Activated CD4-positive, alpha-beta memory T cell treated with anti-CD3 and anti-CD28 coated beads, Interleukin-2, amount 10 ng/mL, durations not matched to agents 7 days and 5 days (primary cell): ENCODE data around the gene ACSM2B. TPM values are rescaled to one million over a fixed set of nuclear protein-coding genes. Genes with fewer than 3 reads are reported as not detected.
"Not testable (repeated sequence)": the region's sequence is repeated elsewhere in the genome, so short reads cannot be mapped to it uniquely, and the experiment has no call there.

Experiments used
- CTCF ChIA-PET: fragments of 350-600 bp; sonication (Branson Sonifier 250); formaldehyde crosslinking; loops from one replicate; lab custom pipeline; 2021; ENCODE audit warnings: antibody characterized with exemption, inconsistent platforms; lab: Charles Lee
- POLR2A ChIA-PET: fragments of 350-600 bp; sonication (Branson Sonifier 250); formaldehyde crosslinking; loops from one replicate; lab custom pipeline; 2021; ENCODE audit warnings: antibody characterized with exemption; lab: Charles Lee
- DNase-seq: peaks from one replicate; pipeline ENCODE4 v3.0.0-alpha.2; 2020
- H3K27ac Mint-ChIP-seq: one replicate; pipeline ENCODE4 v1.8.0; 2021; ENCODE audit warnings: mild to moderate bottlenecking, mixed read lengths
- H3K27me3 Mint-ChIP-seq: one replicate; pipeline ENCODE4 v1.8.0; 2021; ENCODE audit warnings: mixed read lengths
- H3K36me3 Mint-ChIP-seq: one replicate; pipeline ENCODE4 v1.8.0; 2021; ENCODE audit warnings: low read depth, mixed read lengths
- H3K4me1 Mint-ChIP-seq: one replicate; pipeline ENCODE4 v1.8.0; 2021; ENCODE audit warnings: mixed read lengths
- H3K4me3 Mint-ChIP-seq: one replicate; pipeline ENCODE4 v1.8.0; 2021; ENCODE audit warnings: mild to moderate bottlenecking, mixed read lengths
- H3K9me3 Mint-ChIP-seq: one replicate; pipeline ENCODE4 v1.8.0; 2021; ENCODE audit warnings: mixed read lengths
- total RNA-seq, 2 experiments: library from RNA; stranded (reverse); gene quantifications; one replicate each; pipeline ENCODE4 v1.2.3, GENCODE V29; 2021

Gene ACSM2B
- total RNA-seq, 2 experiments from 2014 or later = not detected

- H3K9me3 Mint-ChIP-seq, H3K36me3 Mint-ChIP-seq, H3K4me1 Mint-ChIP-seq, H3K27ac Mint-ChIP-seq, DNase-seq, H3K27me3 Mint-ChIP-seq, H3K4me3 Mint-ChIP-seq, POLR2A ChIA-PET, CTCF ChIA-PET: not testable (repeated sequence)
Observed at GRCh38 chr16:20586112-20586511, 9.9 kb upstream of the ACSM2B start.

- POLR2A ChIA-PET, H3K36me3 Mint-ChIP-seq, DNase-seq, H3K27ac Mint-ChIP-seq, H3K4me3 Mint-ChIP-seq, CTCF ChIA-PET, H3K9me3 Mint-ChIP-seq, H3K27me3 Mint-ChIP-seq, H3K4me1 Mint-ChIP-seq: not testable (repeated sequence)
Observed at GRCh38 chr16:20580487-20581259, 4.5 kb upstream of the ACSM2B start.

GRCh38 chr16:20578091-20578490, 1.9 kb upstream of the ACSM2B start:
- H3K36me3 Mint-ChIP-seq, H3K4me1 Mint-ChIP-seq, H3K4me3 Mint-ChIP-seq, POLR2A ChIA-PET, DNase-seq, H3K27ac Mint-ChIP-seq, CTCF ChIA-PET, H3K9me3 Mint-ChIP-seq, H3K27me3 Mint-ChIP-seq: not testable (repeated sequence)

GRCh38 chr16:20569117-20569651, 7.0 kb downstream of the ACSM2B start:
- H3K27me3 Mint-ChIP-seq, H3K9me3 Mint-ChIP-seq, H3K4me3 Mint-ChIP-seq, H3K4me1 Mint-ChIP-seq, CTCF ChIA-PET, DNase-seq, POLR2A ChIA-PET, H3K27ac Mint-ChIP-seq, H3K36me3 Mint-ChIP-seq: not testable (repeated sequence)

GRCh38 chr16:20568404-20568803, 7.8 kb downstream of the ACSM2B start:
- DNase-seq = no peak
- no peaks in the 10 kb centered on the region for H3K27me3 Mint-ChIP-seq
- CTCF ChIA-PET = no interaction called here
- POLR2A ChIA-PET = no interaction called here
- no peaks in the 10 kb centered on the region for H3K9me3 Mint-ChIP-seq
- H3K4me3 Mint-ChIP-seq = no peak overlapping the region
- no peak overlapping the region for H3K27ac Mint-ChIP-seq
- no peaks in the 10 kb centered on the region for H3K36me3 Mint-ChIP-seq
- no peaks in the 10 kb centered on the region for H3K4me1 Mint-ChIP-seq

GRCh38 chr16:20566864-20567263, 9.3 kb downstream of the ACSM2B start:
- no peak overlapping the region for H3K27ac Mint-ChIP-seq
- H3K4me3 Mint-ChIP-seq = no peak overlapping the region
- peaks cover 3% of the 10 kb centered on the region for H3K9me3 Mint-ChIP-seq
- CTCF ChIA-PET = no interaction called here
- no peaks in the 10 kb centered on the region for H3K36me3 Mint-ChIP-seq
- no peak for DNase-seq
- peaks cover 1% of the 10 kb centered on the region for H3K27me3 Mint-ChIP-seq
- no peaks in the 10 kb centered on the region for H3K4me1 Mint-ChIP-seq
- POLR2A ChIA-PET = no interaction called here

GRCh38 chr16:20565334-20565733, 10.8 kb downstream of the ACSM2B start:
- CTCF ChIA-PET, DNase-seq, H3K36me3 Mint-ChIP-seq, H3K4me3 Mint-ChIP-seq, H3K9me3 Mint-ChIP-seq, H3K27ac Mint-ChIP-seq, POLR2A ChIA-PET, H3K4me1 Mint-ChIP-seq, H3K27me3 Mint-ChIP-seq: not testable (repeated sequence)

- H3K4me1 Mint-ChIP-seq, H3K36me3 Mint-ChIP-seq, H3K27me3 Mint-ChIP-seq, CTCF ChIA-PET, H3K27ac Mint-ChIP-seq, H3K4me3 Mint-ChIP-seq, H3K9me3 Mint-ChIP-seq, POLR2A ChIA-PET, DNase-seq: not testable (repeated sequence)
Observed at GRCh38 chr16:20564218-20564617, 11.9 kb downstream of the ACSM2B start.

GRCh38 chr16:20555628-20556027, 20.5 kb downstream of the ACSM2B start:
- H3K4me1 Mint-ChIP-seq, H3K27me3 Mint-ChIP-seq, DNase-seq, H3K27ac Mint-ChIP-seq, H3K9me3 Mint-ChIP-seq, H3K36me3 Mint-ChIP-seq, POLR2A ChIA-PET, CTCF ChIA-PET, H3K4me3 Mint-ChIP-seq: not testable (repeated sequence)

- H3K36me3 Mint-ChIP-seq, H3K4me1 Mint-ChIP-seq, H3K4me3 Mint-ChIP-seq, POLR2A ChIA-PET, H3K9me3 Mint-ChIP-seq, CTCF ChIA-PET, H3K27ac Mint-ChIP-seq, H3K27me3 Mint-ChIP-seq, DNase-seq: not testable (repeated sequence)
Observed at GRCh38 chr16:20554689-20555088, 21.5 kb downstream of the ACSM2B start.

GRCh38 chr16:20553493-20553892, 22.7 kb downstream of the ACSM2B start:
- POLR2A ChIA-PET, CTCF ChIA-PET: not testable (repeated sequence)

GRCh38 chr16:20546951-20547350, 29.2 kb downstream of the ACSM2B start:
- H3K27me3 Mint-ChIP-seq, H3K36me3 Mint-ChIP-seq, H3K9me3 Mint-ChIP-seq, H3K4me3 Mint-ChIP-seq, H3K27ac Mint-ChIP-seq, DNase-seq, POLR2A ChIA-PET, H3K4me1 Mint-ChIP-seq, CTCF ChIA-PET: not testable (repeated sequence)

More at GRCh38 chr16:20553493-20553892, 22.7 kb downstream of the ACSM2B start:
- H3K9me3 Mint-ChIP-seq, DNase-seq, H3K27me3 Mint-ChIP-seq, H3K27ac Mint-ChIP-seq, H3K36me3 Mint-ChIP-seq, H3K4me3 Mint-ChIP-seq, H3K4me1 Mint-ChIP-seq: not testable (repeated sequence)

GRCh38 chr16:20546278-20546853, 29.8 kb downstream of the ACSM2B start:
- H3K36me3 Mint-ChIP-seq, POLR2A ChIA-PET, DNase-seq, CTCF ChIA-PET, H3K4me1 Mint-ChIP-seq, H3K27ac Mint-ChIP-seq, H3K4me3 Mint-ChIP-seq, H3K9me3 Mint-ChIP-seq, H3K27me3 Mint-ChIP-seq: not testable (repeated sequence)
